Measurements from ENCODE around the gene CWC27.

The CWC27 gene

GRCh38 chr5:64952951-64953673 lies 184.4 kb downstream of the CWC27 start:
- TF ChIP-seq CTCF (conservative IDR thresholded peaks at IDR 0.05; ENCODE audit: low read depth, low read length), result no peak
- DNase-seq (ENCODE audit: low read depth), result no peak
- H3K4me3 ChIP-seq (ENCODE audit: low read depth, low read length), result no peak overlapping the region

- DNase-seq (ENCODE audit: low read depth), result no peak
- no peak overlapping the region for H3K4me3 ChIP-seq (ENCODE audit: low read depth, low read length)
- TF ChIP-seq CTCF (conservative IDR thresholded peaks at IDR 0.05; ENCODE audit: low read depth, low read length), result no peak
Observed at GRCh38 chr5:64954518-64954917, 185.8 kb downstream of the CWC27 start.

- H3K4me3 ChIP-seq (ENCODE audit: low read depth, low read length), result no peak overlapping the region
- DNase-seq (ENCODE audit: low read depth), result peak; percentile 73
- TF ChIP-seq CTCF (conservative IDR thresholded peaks at IDR 0.05; ENCODE audit: low read depth, low read length), result peak; percentile 64
Observed at GRCh38 chr5:64958757-64959391, 190.1 kb downstream of the CWC27 start.

- no peak for TF ChIP-seq CTCF (conservative IDR thresholded peaks at IDR 0.05; ENCODE audit: low read depth, low read length)
- no peak for DNase-seq (ENCODE audit: low read depth)
- no peak overlapping the region for H3K4me3 ChIP-seq (ENCODE audit: low read depth, low read length)
Observed at GRCh38 chr5:64963278-64963677, 194.5 kb downstream of the CWC27 start.

- no peak for TF ChIP-seq CTCF (conservative IDR thresholded peaks at IDR 0.05; ENCODE audit: low read depth, low read length)
- no peak overlapping the region for H3K4me3 ChIP-seq (ENCODE audit: low read depth, low read length)
- DNase-seq (ENCODE audit: low read depth), result no peak
Observed at GRCh38 chr5:64968591-64969110, 199.9 kb downstream of the CWC27 start.

- no peak for DNase-seq (ENCODE audit: low read depth)
- TF ChIP-seq CTCF (conservative IDR thresholded peaks at IDR 0.05; ENCODE audit: low read depth, low read length), result no peak
- H3K4me3 ChIP-seq (ENCODE audit: low read depth, low read length), result no peak overlapping the region
Observed at GRCh38 chr5:64969578-64969977, 200.8 kb downstream of the CWC27 start.
